DMS 273 (cell line): Measurements from ENCODE around the gene SLC6A9.

Experiments
- DNase-seq: peaks from one replicate; lab custom pipeline; 2025; ENCODE audit not compliant: unreplicated experiment; lab: John Stamatoyannopoulos, UW

The SLC6A9 gene

DNA sequence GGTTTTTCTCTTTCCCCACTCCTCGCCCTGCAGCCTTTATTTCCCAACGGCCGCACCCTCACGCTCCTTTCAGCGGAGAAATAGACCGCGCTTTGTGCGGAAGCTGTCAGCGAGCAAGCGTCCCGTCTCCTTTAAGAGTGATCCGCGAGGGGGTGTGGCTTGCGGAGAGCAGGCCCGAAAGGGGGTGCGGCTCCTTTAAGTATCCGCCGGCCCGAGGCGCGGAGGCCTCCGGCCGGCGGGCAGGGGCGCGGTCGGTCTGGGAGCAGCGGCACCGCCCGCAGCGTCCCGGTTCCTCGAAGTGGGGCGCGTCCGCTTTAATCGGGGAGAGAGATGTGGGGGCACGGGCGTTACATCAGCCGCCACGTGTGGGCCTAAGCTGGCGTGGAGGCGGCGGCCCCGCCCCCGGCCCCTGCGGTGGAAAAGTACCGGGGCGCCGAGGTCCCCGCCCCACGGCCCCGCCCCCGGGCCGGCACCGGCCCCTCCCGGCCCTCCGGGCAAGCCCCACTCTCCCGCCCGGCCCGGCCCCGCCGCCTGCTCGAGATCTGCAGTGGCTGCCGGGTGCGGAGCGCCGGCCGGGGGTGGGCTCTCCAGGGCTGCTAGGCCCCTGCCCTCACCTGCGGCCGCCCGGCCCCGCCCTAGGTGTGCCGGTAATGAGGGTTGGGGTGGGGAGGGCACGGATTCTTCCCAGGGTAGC, 1.2 kb downstream of the SLC6A9 start:
- DNase-seq = peak; percentile 95

DNA sequence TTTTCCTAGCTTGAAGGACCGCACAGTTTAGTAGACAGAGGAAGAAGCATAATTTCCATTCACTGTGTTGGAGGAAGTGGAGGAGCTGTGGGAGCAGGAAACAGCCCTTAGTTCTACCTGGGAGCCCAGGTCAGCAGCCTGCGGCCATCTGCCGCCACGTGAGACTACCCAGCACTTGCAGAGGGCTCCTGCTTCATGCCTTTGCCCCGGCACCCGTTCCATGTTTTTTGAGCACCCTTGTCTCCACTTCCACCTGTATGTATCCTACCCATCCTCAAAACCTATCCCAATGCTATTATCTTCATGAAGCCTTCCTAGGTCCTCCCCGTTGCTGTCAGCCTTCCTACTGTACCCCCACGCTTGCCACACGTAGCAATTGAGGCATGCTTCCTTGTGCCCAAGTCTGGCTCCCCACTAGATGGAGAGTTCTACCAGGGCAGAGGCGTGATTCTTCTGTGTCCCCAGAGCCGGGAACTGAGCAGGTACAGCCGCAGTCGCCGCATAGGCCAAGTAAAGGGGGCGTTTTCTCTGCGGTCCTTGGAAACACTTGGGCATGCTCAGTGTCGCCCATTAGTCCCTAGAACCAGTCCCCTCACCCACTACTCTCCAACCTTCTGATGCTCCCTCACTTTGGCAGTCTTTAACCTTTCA, 1.9 kb downstream of the SLC6A9 start:
- DNase-seq = no peak

DNA sequence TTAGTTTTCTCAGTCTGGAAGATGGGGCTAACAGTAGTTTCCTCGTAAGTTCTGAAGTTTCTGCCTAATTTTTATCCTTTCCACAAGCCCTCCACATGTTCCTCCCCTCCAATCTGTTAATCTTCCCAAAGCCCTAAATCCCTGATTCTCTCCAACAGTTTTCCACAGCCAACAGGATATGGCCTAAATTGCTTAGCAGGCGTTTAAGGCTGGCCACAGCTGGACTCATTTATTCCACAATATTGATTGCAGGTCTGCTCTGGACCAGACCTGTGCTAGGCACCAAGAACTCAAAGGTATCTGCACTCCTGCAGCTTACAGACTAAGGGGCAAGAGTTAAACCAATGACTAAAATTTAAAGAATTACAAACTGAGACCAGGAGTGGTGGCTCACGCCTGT, 3.9 kb downstream of the SLC6A9 start:
- no peak for DNase-seq

DNA sequence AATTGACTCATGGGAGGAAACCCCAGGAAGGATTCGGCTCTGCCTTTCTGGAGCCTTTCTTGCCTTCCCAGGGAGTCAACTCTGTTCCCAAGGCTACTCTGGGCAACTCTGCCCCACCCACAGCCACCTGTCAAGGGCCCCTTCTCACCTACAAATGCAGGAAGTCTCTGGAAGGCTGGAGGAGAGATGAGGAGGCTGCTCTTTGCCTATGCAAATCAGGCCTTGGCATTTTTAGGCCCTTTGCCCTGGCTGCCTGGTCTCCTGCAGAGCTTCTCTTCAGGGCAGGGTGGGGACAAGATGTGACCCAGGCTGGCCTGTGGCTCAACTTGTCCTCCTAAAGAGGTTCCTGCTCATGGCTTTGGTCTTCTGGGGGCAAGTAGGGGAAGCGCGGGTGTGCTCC, 5.4 kb downstream of the SLC6A9 start:
- DNase-seq = peak; percentile 52

DNA sequence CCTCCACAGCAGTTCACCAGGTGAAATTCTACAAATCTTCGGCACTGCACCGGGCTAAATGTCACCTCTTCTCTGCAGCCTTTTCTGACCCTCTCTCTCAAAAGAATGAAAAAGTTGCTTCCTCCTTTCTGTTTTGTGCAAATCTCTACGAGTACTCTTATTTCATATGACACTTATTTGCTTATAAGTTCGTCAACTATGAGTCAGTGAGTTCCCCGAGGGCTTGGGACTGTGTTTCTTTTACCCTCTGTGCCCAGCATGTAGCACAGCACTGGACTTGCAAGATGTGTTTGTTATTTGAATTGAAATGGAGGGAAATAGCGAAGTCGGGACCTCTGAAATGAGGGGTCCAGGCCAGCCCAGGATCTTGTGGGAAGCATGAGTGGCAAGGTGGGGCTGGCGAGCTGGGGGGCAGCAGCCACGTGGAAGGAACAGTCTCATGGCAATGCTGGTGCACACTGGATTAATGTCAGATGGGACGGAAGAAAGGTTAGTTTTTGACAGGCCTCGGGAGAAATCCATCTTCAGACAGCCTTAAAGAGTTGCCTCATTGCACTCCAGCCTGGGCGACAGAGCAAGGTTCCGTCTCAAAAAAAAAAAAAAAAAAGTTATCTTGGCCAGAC, 6.2 kb downstream of the SLC6A9 start:
- DNase-seq = no peak

DNA sequence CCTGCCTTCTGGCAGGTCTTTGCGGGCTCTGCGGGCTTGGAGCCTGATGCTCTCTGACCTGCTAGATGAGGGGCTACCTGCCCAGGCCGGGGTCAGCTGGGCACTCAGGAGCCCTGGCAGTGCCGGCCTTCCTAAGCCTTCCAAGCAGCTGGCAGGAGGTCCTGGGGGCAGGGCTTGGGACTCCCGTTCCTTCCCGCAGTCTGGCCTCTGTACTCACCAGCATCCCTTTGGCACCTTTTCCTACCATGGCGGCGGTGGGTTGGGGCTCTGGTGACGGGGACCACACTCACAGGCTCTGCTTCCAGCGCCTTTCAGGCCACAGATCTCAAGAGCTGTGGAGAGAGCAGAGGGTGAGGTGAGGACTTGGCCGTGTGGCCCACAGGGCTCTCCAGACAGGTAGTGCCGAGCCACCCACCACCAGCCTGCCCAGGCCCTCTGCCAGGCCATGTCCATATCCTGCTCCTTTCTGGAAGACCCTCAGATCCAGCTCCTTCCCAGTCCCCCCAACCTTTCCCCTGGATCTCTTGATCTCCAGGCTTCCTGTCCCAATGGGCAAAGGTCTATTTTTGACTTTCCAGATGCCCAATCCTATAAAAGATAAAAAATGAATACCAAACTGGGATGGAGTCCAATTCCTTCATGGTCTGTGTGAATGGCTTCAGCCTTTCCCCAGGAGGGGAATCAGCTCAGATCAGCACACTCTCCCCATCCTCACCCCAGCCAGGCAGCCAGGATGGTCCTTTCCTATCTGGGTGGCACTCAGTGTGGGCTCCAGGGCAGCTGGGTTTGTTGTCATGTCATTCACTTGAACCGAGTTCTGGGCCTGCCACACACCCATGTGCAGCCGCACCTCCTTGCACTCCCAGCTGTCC, 7.0 kb downstream of the SLC6A9 start:
- no peak for DNase-seq

DNA sequence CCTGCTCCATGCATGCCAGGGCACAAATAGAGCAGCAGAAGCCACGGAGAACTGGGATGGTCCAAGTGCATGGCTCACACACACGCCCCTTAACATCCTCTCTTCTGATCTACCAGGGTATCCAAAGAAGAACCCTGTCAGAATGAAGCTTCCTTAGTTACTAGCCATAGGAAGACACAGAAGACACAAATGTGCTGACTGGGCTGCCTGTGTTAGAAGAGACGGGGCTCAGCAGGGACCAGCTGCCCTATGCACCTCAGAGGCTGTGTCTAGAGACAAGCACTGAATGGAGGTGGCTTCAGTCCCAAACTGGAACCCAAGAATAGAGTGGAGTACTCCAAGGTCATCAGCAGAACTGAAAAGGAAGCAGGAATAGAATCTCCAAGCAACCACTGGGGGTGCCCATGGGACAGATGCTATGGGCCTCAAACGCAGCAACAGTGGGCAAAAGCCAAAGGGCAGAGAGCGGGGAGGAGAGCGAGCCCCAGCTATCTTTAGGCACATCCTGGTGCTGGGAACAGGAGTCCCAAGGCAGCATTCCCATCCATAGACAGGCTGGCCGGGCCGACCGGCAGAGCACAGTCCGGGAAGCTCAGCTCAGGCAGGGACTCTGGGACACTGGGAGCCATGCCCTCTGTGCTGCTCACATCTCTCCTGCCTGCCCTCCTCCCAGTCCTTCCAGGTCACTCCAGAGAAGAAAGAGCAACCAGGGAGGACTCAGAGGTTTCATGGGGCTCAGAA, 9.5 kb downstream of the SLC6A9 start:
- DNase-seq = peak; percentile 21

DNA sequence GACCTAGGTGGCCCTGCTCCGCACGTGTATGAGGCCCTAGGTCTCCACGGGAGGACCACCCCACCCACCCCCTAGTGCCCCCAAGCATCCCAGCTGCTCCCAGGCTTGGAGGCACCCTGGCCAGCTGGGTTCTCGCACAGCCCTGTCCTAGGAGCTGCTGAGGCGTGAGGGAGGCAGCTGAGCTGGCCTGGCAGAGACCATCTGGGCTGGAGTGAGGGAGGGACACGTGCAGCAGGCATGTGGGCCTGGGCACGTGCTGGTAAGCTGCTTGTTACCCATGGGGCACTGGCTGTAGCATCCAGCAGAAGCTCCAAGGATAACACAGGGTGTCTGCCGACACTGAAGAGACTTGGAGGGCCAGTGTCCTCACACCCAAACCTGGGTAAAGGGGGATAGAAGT, 10.1 kb downstream of the SLC6A9 start:
- no peak for DNase-seq

DNA sequence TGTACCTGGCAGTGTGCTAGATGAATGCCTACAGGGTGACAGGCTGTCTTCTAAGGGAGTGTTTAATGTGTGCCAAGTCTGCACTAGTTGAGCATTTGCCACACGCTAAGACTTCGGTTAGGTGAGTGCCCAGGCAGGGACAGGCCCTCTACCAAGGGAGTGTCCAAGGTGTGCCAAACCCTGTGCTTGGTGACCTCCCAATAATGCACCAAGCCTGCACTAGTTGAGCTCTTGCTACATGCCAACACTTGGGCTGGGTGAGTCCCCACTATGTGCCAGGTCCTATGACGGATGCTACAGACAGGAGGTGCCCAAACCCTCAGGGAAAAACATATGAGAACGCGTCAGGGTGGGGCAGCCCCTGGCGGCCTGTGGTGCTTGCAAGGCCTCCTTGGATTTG, 10.8 kb downstream of the SLC6A9 start:
- no peak for DNase-seq

DNA sequence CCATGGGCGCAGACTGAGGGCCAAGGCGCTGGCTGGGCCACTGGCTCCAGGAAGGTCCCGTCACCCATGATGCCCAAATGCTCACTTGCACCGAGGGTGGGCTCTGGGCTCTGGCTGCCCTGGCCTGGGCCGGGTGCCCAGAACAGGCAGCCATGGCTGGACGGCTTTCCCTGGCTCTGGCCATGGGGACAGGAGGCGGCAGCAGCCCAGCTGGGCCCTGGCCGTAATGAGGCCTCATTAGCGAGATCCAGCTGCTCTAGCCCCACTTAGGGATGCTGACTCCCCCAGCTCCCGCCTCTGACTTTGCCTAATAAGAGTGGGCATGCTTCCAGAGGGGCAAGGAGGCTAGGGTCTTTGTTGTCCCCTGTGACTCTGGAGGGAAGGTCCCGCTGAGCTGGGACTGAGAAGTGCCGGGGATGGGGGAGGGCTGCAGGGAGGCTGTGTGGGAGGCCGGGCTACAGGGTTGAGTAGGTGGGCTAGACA, 11.8 kb downstream of the SLC6A9 start:
- peak; percentile 36 for DNase-seq

DNA sequence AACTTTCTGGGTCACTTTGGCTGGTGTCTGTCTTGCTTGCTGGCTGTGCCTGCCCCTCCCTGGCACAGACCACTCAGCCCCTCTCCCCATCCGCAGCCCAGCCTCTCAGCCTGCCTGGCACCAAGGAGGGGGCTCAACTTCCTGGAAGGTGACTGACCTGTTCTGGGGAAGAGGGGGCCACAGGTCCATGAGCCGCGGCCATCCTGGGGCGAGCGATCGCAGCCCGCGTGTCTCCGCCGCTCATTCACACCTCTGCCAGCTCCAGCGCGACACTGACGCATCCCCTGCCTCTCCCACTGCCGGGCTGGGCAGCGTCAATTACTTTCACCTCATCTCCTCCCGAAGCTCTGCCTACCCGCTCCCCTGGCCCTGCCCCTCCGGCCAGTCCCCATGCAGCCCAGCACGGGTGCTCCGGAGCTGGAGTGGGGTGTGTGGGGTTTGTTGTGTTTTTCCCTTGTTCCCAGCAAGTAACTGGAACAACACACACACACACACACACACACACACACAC, 14.3 kb downstream of the SLC6A9 start:
- DNase-seq = no peak

DNA sequence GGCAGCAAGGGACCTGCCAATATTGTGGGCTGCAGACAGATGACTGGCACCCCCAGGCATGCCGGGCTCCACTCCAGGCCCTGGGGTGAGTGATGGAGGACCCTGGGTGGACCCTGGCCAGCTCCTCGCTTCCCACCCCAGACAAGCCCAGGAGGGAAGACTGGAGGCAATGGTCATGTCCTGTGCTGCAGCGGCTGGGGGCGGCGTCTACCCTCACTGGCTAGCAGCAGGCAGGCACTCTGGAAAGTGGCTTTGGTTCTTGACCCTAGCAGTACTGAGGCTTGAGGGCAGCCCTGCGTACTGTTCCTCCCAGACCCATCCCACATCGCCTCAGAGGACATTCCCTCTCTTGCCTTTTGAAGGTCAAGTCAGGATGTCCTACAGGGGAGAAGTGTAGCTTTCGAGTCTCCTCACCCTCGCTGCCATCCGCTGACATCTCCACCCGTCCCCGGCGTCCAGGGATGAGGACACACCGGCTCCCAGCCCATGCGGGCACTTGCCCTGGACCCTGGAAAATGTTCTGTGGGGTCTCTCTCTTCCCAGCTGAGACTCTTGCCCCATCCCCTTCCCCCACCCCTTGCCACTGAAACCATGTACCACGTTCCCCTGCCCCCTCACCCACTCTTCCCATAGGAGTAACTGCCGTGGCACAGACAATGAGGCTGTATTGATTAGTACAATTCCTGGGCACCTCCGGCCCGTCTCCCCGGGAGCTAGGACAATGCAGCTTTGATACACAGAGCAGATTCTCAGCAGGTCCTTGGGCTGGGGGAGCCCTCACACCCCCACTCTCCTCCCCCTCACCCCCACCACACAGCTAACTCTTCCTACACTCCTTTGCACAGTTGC, 15.0 kb downstream of the SLC6A9 start:
- no peak for DNase-seq

DNA sequence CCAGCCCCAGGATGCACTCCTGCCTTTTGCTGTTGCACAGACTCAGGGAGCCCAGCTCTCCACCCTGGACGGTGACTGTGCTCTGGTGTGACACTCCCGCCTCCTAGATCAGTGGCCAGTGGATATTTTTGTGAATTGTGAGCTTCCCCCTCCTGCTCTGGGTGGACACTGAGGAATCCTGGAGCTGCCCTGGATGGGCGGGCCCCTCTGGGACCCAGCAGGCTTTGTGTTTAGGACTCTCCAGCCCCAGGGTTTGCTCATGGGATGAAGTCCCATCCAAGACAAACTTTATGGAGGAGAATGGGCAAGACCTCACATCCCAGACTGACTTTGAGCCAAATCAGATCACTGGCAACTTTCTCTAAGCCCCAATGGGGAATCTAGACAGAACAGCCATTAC, 16.1 kb downstream of the SLC6A9 start:
- no peak for DNase-seq

DNA sequence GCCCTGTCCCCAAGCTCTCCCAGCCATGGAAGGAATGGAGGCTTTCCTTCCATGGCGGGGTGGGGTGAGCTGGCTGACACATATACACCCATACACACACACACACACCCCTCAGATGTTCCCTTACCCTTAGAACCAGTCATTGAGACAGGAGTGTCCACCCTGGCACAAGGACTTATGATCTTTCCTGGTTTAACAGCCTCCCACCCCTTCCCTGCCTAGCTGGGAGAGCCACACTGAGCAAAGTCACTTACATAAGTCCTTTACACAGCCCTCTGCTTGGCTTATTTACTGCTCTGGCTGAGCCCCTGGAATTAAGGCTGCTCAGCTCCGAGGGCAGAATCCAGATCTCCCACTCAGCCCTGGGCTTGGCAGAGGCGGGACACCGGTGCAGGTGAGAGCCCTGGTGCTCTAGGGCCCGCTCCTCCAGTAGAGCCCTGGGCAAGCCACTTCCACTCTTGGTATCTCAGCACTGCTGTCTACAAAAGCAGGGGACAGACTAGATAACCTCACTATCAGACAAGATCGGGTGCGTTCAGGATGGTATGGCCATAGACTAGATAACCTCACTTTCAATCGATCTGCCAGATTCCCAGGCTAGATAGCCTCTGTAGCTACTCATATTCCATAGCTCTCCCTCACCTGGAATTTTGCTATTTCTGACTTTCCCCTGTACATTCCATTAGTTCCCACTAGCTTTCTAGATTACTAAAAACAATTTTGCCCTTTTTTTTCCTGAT, 16.7 kb downstream of the SLC6A9 start:
- no peak for DNase-seq

DNA sequence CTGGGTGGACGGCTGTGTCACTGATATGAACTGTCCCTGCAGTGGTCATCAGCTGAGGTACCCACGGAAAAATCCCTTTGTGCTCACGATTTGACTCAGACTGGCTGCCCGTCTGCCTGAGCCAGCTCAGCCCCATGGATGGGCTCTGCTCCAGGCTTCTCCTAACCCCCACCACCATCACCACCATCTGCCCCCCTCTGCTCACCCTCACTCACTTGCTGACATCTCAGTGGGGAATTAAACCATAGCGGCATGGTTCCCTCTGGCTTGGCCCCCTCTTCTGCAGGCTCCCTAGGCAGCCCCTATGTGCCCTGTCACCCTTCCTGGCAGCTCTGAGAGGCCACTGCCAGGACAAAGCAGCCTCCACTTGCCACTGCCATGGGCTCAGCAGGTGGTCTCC, 17.3 kb downstream of the SLC6A9 start:
- peak; percentile 52 for DNase-seq

DNA sequence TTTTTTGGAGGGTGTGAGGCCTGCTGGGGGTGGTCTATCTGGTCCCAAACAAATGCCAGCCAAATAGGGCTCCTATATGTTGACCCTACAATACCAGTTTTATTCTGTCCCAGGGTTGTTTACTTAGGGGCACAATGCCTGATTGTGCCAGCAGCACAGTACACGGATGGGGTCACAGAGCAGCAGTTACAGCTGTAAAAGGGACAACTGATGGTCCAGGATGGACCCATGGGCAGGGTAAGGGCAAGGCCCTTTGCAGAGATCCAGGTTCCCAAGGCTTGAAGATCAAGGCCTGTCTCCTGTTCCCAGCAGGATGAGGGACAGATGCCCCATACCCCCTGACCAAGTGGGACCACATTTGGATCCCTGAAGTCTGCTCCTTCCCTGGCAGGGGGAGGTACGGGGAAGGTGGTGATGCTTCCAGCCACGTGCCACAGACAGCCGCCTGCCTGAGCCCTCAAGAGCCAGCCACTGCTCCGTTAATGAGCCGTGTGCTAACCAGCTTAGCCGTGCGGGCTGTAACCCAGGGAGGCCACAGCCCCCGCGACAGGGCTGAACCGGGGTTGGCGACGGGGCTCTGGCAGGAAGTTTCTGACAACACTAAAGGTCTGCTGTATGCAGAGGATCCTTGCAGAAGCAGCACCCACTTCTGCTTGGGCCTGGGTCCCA, 18.2 kb downstream of the SLC6A9 start:
- no peak for DNase-seq

DNA sequence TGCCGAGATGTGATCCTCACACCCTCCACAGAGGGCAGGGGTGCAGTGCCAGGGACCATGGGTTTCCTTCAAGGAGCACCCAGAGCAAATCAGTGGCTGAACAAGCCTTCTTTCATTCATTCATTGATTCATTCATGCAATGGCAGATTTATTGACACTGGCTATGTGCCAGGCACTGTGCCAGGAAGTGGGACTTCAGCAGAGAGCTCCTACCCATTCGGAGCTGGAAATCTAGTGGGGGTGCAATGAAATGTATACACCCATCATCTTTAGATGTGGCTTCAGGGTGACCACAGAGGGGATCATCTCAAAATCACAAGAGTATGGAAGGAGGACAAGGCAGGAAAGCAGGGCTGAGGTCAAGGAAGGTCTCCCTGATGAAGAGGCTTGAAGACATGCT, 18.9 kb downstream of the SLC6A9 start:
- DNase-seq = no peak

DNA sequence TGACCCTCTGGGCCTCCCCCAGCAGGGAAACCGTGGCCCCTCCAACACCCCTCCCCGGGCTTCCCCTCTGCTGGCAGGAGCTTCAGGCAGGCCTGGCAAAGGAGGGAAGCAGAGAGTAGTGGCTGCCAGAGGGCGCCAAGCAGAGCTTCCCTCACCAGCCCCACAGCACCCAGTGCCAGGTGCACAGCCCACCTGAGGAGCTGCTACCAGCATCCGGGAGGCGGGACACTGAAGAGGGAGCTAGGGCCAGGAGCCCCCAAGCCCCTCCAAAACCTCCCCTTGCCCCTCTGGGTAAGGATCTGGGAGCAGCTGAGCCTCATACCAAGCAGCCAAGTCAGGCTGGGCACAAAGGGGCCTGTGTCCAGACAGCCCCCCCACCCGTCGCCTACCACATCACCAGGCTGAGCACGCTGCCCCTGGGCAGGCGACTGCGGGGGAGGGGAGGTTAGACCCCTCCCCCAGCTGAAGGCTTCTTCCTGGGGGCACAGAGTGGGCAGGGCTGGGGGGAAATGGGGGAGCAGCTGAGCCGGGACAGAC, 20.3 kb downstream of the SLC6A9 start:
- DNase-seq = no peak
